GM19467 (cell line): ENCODE measurements around the gene ATG16L2.

Experiments used
- ATAC-seq: cut with Tn5 transposase; IDR thresholded peaks from one replicate; pipeline ENCODE4 v1.9.1; 2021; ENCODE audit warnings: mild to moderate bottlenecking, moderate library complexity; ENCODE audit not compliant: unreplicated experiment

Gene ATG16L2

GRCh38 chr11:72871119-72871518 is 56.9 kb downstream of the ATG16L2 start:
- ATAC-seq = no peak

- ATAC-seq = no peak
Observed at GRCh38 chr11:72872012-72872411, 57.8 kb downstream of the ATG16L2 start.

GRCh38 chr11:72875736-72876135 is 61.5 kb downstream of the ATG16L2 start:
- ATAC-seq = no peak

GRCh38 chr11:72876147-72876546 is 61.9 kb downstream of the ATG16L2 start:
- ATAC-seq = no peak
